Ascending aorta (tissue), 2 donors: ENCODE results near the gene MEN1. TPM values are rescaled to one million over a fixed set of nuclear protein-coding genes. Genes with fewer than 3 reads are reported as not detected.

Experiments
- DNase-seq, 2 donors: peaks; one replicate each; pipeline ENCODE4 v3.0.0-alpha.2; 2019; ENCODE audit warnings: low spot score in 2 of 2
- H3K27ac ChIP-seq, 2 donors: fragments of 200-600 bp; sonication (generic); one replicate each; pipeline ENCODE4 v1.5.1; 2016 to 2017; ENCODE audit warnings: mild to moderate bottlenecking in 1 of 2
- H3K27me3 ChIP-seq: fragments of 200-600 bp; sonication (generic); one replicate; pipeline ENCODE4 v1.5.1; 2017
- H3K36me3 ChIP-seq, 2 donors: fragments of 200-600 bp; sonication (generic); one replicate each; pipeline ENCODE4 v1.5.1; 2016
- H3K4me1 ChIP-seq, 2 donors: fragments of 200-600 bp; sonication (generic); one replicate each; pipeline ENCODE4 v1.5.1; 2016 to 2017; ENCODE audit warnings: mild to moderate bottlenecking in 1 of 2
- H3K4me3 ChIP-seq, 2 donors: fragments of 200-600 bp; sonication (generic); one replicate each; pipeline ENCODE4 v1.5.1; 2016 to 2017; ENCODE audit warnings: mild to moderate bottlenecking in 1 of 2
- H3K9me3 ChIP-seq, 2 donors: fragments of 200-600 bp; sonication (generic); one replicate each; pipeline ENCODE4 v1.5.1; 2016
- CTCF ChIP-seq, 3 experiments: fragments of 200-600 bp in 2 of 3; fragments of 450-650 bp in 1 of 3; sonication (generic) in 2 of 3; IDR thresholded peaks; one replicate each; pipeline ENCODE4 v1.5.1; 2016 to 2019; ENCODE audit warnings: antibody characterized with exemption in 3 of 3, mild to moderate bottlenecking in 1 of 3, moderate library complexity in 1 of 3
- intact Hi-C: fragments of 100-400 bp; cut with DNase I; formaldehyde crosslinking; loops from one replicate; pipeline ENCODE4 v1.15.1; 2023
- total RNA-seq: library from RNA; depleted of rRNA; stranded (reverse); fragments of >200 nt; gene quantifications from one replicate; pipeline ENCODE4 v1.1.0, GENCODE V29; 2016

MEN1 gene
- total RNA-seq, 1 donor from 2014 or later, result 36.6 TPM

- H3K27ac ChIP-seq, result no peak overlapping the region
- intact Hi-C loops, result no loop called here
- H3K27me3 ChIP-seq, result no peaks in the 10 kb centered on the region
- H3K36me3 ChIP-seq, result no peaks in the 10 kb centered on the region
- TF ChIP-seq CTCF (IDR thresholded peaks at IDR 0.05), result no peak
- no peaks in the 10 kb centered on the region for H3K4me1 ChIP-seq
- no peaks in the 10 kb centered on the region for H3K9me3 ChIP-seq
- H3K4me3 ChIP-seq, result no peak overlapping the region
- DNase-seq, result no peak
These were observed 29.8 kb upstream of the MEN1 start for GRCh38 chr11:64839887-64840782.

DNA sequence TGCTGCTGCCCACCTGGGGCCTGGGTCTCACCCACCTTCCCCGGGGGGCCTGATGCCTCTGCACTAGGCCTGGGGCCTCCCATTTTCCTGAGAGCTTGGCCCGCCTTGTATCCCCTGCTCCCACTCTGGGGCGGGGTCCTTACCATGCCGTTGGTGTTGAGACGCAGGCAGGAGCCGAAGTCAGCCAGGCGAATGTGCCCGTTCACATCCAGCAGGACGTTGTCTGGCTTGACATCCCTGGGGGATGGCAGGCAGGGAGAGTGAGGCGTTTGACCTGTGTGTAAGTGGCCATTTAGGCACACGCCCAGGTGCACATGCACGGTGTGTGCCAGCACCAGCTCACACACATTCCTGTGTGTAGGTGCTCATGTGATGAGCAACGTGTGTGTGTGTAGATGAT, 29.0 kb upstream of the MEN1 start:
- no peak for TF ChIP-seq CTCF (IDR thresholded peaks at IDR 0.05)
- no peak overlapping the region for H3K27ac ChIP-seq
- H3K4me1 ChIP-seq, result no peaks in the 10 kb centered on the region
- H3K4me3 ChIP-seq, result no peak overlapping the region
- no peak for DNase-seq
- intact Hi-C loops, result no loop called here
- no peaks in the 10 kb centered on the region for H3K36me3 ChIP-seq
- H3K27me3 ChIP-seq, result no peaks in the 10 kb centered on the region
- H3K9me3 ChIP-seq, result no peaks in the 10 kb centered on the region

DNA sequence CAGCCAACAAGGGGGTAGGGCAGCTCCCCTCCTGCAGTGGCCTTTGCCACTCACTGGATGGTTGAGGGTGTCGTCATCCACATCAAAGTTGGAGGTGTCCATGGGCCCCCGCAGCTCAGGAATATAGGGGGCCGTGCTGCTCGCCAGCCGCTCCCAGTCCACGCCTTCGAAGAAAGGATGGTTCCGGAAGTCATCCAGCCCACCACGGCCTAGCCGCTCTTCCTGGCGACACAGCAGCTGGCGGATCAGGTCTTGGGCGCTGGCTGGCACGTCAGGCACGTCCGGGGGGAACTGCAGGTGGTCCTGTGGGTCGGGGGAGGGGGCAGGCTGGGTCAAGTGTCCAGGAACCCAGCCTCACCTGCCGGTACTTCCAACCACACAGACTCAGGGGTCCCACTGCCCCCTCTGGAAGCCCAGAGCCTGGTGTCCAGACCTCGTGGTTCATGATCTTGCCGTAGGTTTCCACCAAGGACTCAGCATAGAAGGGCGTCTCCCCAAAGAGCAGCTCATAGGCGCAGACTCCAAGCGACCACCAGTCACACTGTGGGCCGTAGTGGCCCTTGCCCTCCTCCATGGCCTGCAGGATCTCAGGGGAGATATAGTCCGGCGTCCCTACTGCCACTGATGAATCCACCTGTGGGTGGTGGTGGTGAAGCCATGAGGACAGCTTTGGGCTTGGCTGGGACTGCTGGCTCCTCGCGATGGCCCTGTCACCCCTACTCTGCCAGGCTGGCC, 28.4 kb upstream of the MEN1 start:
- no peak for DNase-seq
- Histone ChIP-seq H3K4me3 (no peak overlapping the region), H3K27me3 (no peaks in the 10 kb centered on the region), H3K27ac (no peak overlapping the region), H3K36me3 (no peaks in the 10 kb centered on the region), H3K9me3 (no peaks in the 10 kb centered on the region), H3K4me1 (no peaks in the 10 kb centered on the region)
- intact Hi-C loops, result no loop called here
- no peak for TF ChIP-seq CTCF (IDR thresholded peaks at IDR 0.05)

- Histone ChIP-seq H3K27me3 (no peaks in the 10 kb centered on the region), H3K27ac (no peak overlapping the region), H3K4me3 (no peak overlapping the region), H3K4me1 (no peaks in the 10 kb centered on the region), H3K36me3 (no peaks in the 10 kb centered on the region), H3K9me3 (no peaks in the 10 kb centered on the region)
- intact Hi-C loops, result no loop called here
- no peak for TF ChIP-seq CTCF (IDR thresholded peaks at IDR 0.05)
- DNase-seq, result no peak
These were observed 27.6 kb upstream of the MEN1 start for GRCh38 chr11:64837887-64838351.

DNA sequence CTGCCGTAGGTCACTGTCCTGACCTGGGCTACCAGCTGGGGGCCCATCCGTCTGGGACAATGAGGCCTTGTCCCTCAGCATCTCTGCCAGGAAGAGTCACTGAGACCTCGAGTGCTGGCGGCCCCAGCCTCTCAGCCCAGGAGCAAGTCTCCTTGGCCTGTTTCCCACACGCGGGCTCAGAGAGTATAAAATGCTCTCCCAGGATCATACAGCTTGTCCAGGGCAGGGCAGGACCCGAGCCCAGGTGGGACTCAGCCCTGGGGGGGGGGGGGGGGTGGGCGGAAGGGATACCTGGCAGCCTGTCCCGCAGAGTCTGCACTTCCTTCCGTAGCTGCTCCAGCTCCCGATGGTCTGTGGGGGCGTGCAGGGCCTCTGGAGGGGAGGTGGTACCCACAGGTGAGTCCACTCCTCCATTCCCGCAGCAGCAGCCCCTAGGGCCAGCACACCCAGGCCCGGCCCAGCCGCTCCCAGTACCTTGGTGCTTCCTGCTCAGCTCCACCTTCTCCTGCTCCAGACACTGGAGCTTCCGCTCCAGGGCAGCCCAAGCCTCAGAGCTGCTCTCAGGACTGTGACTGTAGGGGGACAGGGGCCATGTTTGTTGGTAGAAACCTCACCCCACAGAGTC, 26.2 kb upstream of the MEN1 start:
- intact Hi-C loops, result no loop called here
- no peaks in the 10 kb centered on the region for H3K9me3 ChIP-seq

More for the DNA sequence above, 26.2 kb upstream of the MEN1 start:
- Histone ChIP-seq H3K27ac (no peak overlapping the region), H3K27me3 (no peaks in the 10 kb centered on the region), H3K4me3 (no peak overlapping the region), H3K36me3 (no peaks in the 10 kb centered on the region), H3K4me1 (no peaks in the 10 kb centered on the region)
- TF ChIP-seq CTCF (IDR thresholded peaks at IDR 0.05), result no peak
- no peak for DNase-seq
